GM10266 (cell line): ENCODE results near the gene ATPAF2.

ENCODE experiments used
- DNase-seq: peaks from one replicate; pipeline ENCODE4 v3.0.0; 2012; ENCODE audit errors: extremely low spot score
- TF ChIP-seq, protein P1 (sequence below): IDR thresholded peaks from 2 replicates; pipeline ENCODE4 v1.5.1; 2012; ENCODE audit warnings: mild to moderate bottlenecking, low read depth; ENCODE audit not compliant: control insufficient read depth, insufficient read depth; ENCODE audit errors: missing control alignments

ATPAF2 gene

DNA sequence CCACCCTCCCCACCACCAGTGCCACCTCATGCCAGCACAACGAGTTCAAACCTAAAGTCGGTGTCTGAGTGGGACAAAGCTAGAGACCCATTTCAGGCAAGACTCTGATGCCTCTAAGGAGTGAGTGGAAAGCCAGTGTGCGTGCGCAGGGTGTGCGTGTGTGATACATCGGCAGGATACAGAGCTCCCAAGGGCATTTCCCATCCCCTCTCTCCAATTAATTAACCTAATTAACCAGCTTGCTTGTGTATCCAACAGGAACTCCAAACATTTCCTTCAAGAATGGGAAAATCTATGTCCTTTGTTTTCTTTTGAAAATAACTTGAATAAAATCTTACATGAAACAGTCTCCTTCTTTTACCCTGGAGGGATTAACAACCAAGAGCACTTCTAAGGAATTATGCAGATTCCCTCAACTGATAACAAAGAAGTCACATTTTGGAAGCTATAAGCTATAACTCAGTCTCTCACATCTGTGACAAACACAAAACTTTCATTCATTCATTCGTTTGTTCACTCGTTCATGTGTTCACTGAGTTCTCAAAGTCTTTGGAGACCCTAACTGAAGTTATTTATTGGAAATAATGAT, 9.9 kb downstream of the ATPAF2 start:
- TF ChIP-seq, protein P1, sequence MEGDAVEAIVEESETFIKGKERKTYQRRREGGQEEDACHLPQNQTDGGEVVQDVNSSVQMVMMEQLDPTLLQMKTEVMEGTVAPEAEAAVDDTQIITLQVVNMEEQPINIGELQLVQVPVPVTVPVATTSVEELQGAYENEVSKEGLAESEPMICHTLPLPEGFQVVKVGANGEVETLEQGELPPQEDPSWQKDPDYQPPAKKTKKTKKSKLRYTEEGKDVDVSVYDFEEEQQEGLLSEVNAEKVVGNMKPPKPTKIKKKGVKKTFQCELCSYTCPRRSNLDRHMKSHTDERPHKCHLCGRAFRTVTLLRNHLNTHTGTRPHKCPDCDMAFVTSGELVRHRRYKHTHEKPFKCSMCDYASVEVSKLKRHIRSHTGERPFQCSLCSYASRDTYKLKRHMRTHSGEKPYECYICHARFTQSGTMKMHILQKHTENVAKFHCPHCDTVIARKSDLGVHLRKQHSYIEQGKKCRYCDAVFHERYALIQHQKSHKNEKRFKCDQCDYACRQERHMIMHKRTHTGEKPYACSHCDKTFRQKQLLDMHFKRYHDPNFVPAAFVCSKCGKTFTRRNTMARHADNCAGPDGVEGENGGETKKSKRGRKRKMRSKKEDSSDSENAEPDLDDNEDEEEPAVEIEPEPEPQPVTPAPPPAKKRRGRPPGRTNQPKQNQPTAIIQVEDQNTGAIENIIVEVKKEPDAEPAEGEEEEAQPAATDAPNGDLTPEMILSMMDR = no peak
- DNase-seq = no peak

DNA sequence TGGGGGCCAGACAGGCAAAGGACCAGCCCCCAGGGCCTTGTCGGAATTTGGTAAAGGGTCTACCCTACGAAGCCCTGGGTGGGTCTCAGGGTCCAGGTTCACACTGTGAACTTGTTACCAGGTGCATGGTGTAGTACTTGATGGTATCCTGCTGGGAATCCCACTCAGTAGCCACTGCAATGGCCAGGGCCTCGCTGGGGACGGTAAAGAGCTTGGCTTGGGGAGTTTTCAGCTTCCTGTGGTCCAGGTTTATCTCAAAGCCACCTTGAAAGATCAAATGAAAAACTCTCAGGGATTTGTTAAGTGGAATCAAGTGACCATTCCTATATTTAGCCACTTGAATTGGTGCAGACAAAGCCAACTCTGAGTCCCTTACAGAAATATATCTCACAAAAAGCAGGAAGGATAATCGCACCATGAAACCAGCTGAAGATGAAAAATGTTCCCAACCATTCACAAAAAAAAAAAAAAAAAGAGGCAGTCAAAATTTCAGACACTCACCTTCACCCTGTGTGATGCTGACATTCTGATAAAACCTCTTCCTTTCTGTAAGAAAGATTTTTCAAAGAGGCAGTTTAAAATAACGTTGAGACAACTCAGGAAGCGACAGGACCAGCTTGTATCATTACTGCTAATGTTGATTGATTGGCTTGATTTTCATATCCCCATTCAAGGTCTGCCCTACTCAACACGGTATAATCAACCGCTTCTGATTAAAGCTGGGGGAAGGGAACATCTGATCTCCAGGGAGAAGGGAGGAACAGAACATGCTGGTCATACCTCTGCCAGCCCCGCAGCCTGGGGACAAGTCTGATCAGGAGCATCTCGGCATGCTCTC, 10.6 kb downstream of the ATPAF2 start:
- TF ChIP-seq, protein P1 = no peak
- DNase-seq = no peak

DNA sequence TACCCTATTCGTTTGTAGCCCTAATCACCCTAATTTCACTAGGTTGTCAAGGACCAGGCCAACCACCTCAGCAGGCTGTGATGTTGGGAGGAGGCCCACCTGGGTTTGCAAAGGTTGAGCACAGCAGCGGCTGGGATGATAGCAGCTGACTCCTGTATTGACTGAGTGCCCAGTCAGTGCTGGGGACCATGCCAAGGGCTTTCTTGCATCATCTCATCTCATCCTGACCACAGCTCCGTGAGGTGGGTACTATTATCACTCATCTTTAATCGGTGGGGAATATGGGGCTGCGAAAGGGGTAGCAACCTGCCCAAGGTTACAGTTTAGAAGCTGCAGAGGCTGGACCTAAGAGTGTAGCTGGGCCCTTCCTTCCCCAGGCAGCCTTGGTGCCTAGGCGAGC, 11.7 kb downstream of the ATPAF2 start:
- TF ChIP-seq, protein P1 = no peak
- DNase-seq = no peak

DNA sequence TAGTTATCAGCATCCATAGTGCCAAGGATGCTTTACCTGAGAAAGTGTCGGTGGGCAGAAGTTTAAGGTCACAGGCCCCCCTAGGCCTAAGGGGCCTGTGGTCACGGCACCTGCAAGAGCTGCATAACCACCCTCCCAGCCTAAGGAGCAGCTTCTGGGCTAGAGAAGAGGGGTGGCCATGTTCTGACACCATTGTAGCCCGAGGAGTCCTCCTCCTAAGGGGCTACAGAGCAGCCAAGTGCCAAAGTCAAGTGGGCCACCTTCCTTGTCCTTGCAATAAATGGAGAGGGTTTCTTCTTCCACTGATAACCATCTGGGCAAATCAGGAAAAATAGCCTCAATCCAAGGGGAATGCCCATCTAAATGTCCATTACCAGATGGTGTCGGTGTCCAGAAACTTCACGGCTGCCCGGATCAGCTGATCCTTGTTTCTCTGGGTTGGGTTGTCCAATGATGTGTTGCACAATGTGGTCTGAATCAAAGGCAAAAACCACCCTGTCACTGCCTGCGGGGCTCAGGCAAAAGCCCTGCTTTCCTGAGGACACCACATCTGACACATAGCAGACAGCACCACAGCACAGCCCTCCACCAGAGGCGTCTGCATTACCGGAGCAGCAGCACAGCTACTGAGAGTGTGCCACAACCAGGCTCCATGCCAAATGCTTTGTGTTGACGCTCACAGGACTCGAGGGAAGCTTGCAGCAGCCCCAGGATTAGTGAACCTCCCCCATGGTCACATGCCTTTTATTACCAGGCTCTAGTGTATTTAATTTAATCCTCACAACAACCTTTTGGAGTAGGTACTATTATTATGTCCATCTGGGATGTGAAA, 12.8 kb downstream of the ATPAF2 start:
- TF ChIP-seq, protein P1 = no peak
- DNase-seq = no peak

DNA sequence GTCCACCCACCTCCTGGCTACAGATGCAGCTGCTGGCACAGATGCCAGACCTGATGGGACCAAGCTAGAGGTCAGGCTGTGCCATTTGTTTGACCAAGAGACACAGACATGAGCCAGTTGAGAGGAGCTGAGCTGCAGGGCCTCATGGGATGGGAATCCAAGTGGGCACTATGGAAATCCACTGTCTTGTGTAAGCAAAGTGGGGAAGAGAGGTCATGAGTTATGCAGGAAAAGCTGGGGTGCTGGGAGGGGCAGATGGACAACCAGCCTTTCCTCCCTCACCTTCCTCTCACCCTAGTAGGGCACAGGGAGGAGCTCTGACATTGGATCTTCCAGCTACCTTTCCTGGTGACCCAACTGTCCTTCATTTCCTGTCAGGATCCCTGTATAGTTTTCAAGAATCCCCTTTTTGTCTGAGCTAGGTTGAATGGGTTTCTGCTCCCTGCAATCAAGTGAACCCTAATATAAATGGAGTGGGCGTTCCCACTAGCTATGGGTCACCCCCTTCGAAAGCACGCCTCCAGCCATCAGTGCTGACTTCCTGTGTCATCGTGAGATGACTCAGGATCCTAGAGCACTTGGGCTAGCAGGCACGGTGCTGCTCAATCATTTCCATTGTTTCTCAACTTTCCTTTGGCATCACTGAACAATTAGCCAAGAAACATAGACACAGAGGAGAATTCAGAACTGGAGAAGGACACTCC, 13.6 kb downstream of the ATPAF2 start:
- peak; percentile 72 for DNase-seq
- TF ChIP-seq, protein P1 = no peak

DNA sequence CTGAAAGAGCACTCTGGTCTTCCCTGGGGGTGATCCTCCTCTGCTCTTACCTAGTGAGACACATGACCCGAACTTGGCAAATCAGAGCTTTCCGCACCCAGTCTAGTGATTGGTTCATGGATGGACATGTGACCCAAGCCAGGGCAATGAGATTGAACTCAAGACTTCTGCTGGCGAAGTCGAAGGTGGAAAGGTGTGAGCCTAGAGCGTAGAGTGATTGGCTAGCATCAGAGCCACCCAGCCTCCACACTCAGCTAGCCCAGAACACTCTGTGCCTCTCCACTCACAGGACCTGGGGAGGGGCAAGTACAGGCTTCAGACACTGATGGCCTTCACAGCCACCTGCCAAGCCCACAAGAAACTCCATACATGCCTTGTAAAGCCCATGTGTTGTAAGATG, 17.6 kb downstream of the ATPAF2 start:
- DNase-seq = no peak
- TF ChIP-seq, protein P1 = no peak

DNA sequence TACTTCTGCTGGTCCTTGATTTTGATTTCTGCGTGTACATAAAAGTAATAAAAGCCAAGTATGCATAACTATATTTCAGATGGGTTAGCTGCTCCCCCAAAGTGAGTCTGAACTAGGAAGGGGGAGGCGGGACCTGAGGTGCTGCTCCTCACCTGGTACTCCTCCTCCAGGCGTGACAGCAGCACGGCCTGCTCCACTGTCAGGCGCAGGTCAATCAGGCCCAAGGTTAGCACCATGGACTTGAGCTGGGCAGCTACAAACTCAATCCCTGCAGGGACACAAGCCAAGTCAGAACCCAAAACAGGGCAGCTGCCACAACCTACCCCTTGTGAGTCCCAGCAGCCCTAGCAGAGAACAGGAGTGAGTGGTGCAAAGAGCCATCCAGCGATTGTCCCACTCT, 18.0 kb downstream of the ATPAF2 start:
- DNase-seq = no peak
- TF ChIP-seq, protein P1 = no peak
